HCT116 (cell line): ENCODE results near the gene FOXL2NB. TPM values are rescaled to one million over a fixed set of nuclear protein-coding genes. Genes with fewer than 3 reads are reported as not detected.

Experiments used
- ATAC-seq: fragments of 200-7000 bp; cut with Tn5 transposase; 2 replicates; pipeline ENCODE4 v1.9.1; 2020; ENCODE audit warnings: mild to moderate bottlenecking, moderate library complexity
- BruUV-seq: library from RNA; stranded (reverse); fragments of 400-500 nt; replicated peaks from 2 replicates; lab custom pipeline; 2021; lab: Mats Ljungman, UMichigan
- CTCF ChIA-PET: fragments of 300-600 bp; sonication (Branson Sonifier 250); formaldehyde crosslinking; loops from one replicate; lab custom pipeline; 2021; ENCODE audit warnings: antibody characterized with exemption; lab: Charles Lee
- POLR2A ChIA-PET: fragments of 300-600, 350-600 bp; sonication (Branson Sonifier 250); formaldehyde crosslinking; loops from one replicate; lab custom pipeline; 2021; ENCODE audit warnings: antibody characterized with exemption; lab: Charles Lee
- RAD21 ChIA-PET, 2 experiments: fragments of 300-600 bp; sonication (Branson Sonifier 250); formaldehyde crosslinking; loops; one replicate each; lab custom pipeline; 2023; ENCODE audit warnings: low total read pairs in 2 of 2; ENCODE audit not compliant: uncharacterized antibody in 2 of 2, unreplicated experiment in 2 of 2, low non-redundant PET in 1 of 2; lab: Charles Lee
- DNase-seq: peaks from one replicate; pipeline ENCODE4 v3.0.0-alpha.2; 2010; ENCODE audit warnings: low read depth, low spot score
- H2AFZ ChIP-seq: fragments of 200-600 bp; shearing (Covaris generic), sonication (generic); 2 replicates; pipeline ENCODE4 v1.6.1; 2017; ENCODE audit warnings: low read depth, mixed run types, mixed read lengths, antibody characterized with exemption, low read length; ENCODE audit not compliant: poor library complexity, severe bottlenecking
- H3K27ac ChIP-seq: 2 replicates; pipeline ENCODE4 v1.5.1; 2012; ENCODE audit warnings: low read depth, low read length
- H3K27me3 ChIP-seq: fragments of 200-600 bp; sonication (generic); 2 replicates; pipeline ENCODE4 v1.6.1; 2016; ENCODE audit warnings: mixed run types, low read length, mixed read lengths; ENCODE audit not compliant: insufficient read depth
- H3K36me3 ChIP-seq, 2 experiments: fragments of 200-500 bp in 1 of 2; fragments of 200-600 bp in 1 of 2; sonication (Bioruptor generic) in 1 of 2; sonication (generic) in 1 of 2; 2 replicates each; pipeline versions ENCODE4 v1.5.1 to v1.6.1; 2014 to 2016; ENCODE audit warnings: low read length in 2 of 2, inconsistent platforms in 1 of 2, mixed read lengths in 1 of 2, mixed run types in 1 of 2; ENCODE audit not compliant: insufficient read depth in 2 of 2, control insufficient read depth in 1 of 2
- H3K4me1 ChIP-seq, 2 experiments: fragments of 200-600 bp in 1 of 2; sonication (generic) in 1 of 2; 2 replicates each; pipeline versions ENCODE4 v1.5.1 to v1.6.1; 2012 to 2017; ENCODE audit warnings: low read length in 2 of 2, inconsistent platforms in 1 of 2, mild to moderate bottlenecking in 1 of 2, mixed read lengths in 1 of 2, mixed run types in 1 of 2, moderate library complexity in 1 of 2; ENCODE audit not compliant: insufficient read depth in 2 of 2, control insufficient read depth in 1 of 2
- H3K4me2 ChIP-seq: fragments of 200-600 bp; sonication (generic); 2 replicates; pipeline ENCODE4 v1.6.1; 2017; ENCODE audit warnings: mixed run types, low read length, mixed read lengths
- H3K4me3 ChIP-seq, 2 experiments: fragments of 200-600 bp in 1 of 2; sonication (generic) in 1 of 2; replicated peaks in 1 of 2; 2 replicates each; pipeline ENCODE4 v1.5.1; 2011 to 2016; ENCODE audit warnings: low read length in 2 of 2, control low read depth in 1 of 2, low read depth in 1 of 2, mild to moderate bottlenecking in 1 of 2, mixed read lengths in 1 of 2, mixed run types in 1 of 2
- H3K79me2 ChIP-seq: fragments of 200-600 bp; sonication (generic); 2 replicates; pipeline ENCODE4 v1.6.1; 2017; ENCODE audit warnings: mild to moderate bottlenecking, mixed run types, low read length, moderate library complexity, mixed read lengths; ENCODE audit not compliant: insufficient read depth
- H3K9ac ChIP-seq: fragments of 200-600 bp; sonication (generic); 2 replicates; pipeline ENCODE4 v1.6.1; 2016; ENCODE audit warnings: low read length, mixed read lengths
- H3K9me2 ChIP-seq: fragments of 200-600 bp; sonication (generic), shearing (Covaris generic); 2 replicates; pipeline ENCODE4 v1.6.1; 2017; ENCODE audit warnings: mixed run types, mild to moderate bottlenecking, moderate library complexity; ENCODE audit not compliant: insufficient read depth
- H3K9me3 ChIP-seq, 2 experiments: fragments of 200-500 bp in 1 of 2; fragments of 200-600 bp in 1 of 2; sonication (Bioruptor generic) in 1 of 2; sonication (generic) in 1 of 2; 2 replicates each; pipeline ENCODE4 v1.6.1; 2014 to 2017; ENCODE audit warnings: low read length in 2 of 2, mixed read lengths in 2 of 2, inconsistent platforms in 1 of 2, low read depth in 1 of 2, mild to moderate bottlenecking in 1 of 2, mixed run types in 1 of 2, moderate library complexity in 1 of 2; ENCODE audit not compliant: control insufficient read depth in 1 of 2, insufficient read depth in 1 of 2
- H4K20me1 ChIP-seq: fragments of 200-600 bp; sonication (generic), shearing (Covaris generic); 2 replicates; pipeline ENCODE4 v1.6.1; 2017; ENCODE audit warnings: mixed run types, mild to moderate bottlenecking, moderate library complexity; ENCODE audit not compliant: insufficient read depth
- CEBPB ChIP-seq: IDR thresholded peaks from 2 replicates; pipeline ENCODE4 v1.6.1; 2012; ENCODE audit warnings: low read depth
- CTCF ChIP-seq, 3 experiments: fragments of 200-600 bp in 1 of 3; sonication (generic) in 1 of 3; IDR thresholded peaks in 2 of 3; conservative IDR thresholded peaks in 1 of 3; 2 replicates each; pipeline ENCODE4 v1.5.1; 2012 to 2017; ENCODE audit warnings: low read depth in 2 of 3, low read length in 2 of 3, antibody characterized with exemption in 1 of 3, borderline replicate concordance in 1 of 3, control low read depth in 1 of 3, mild to moderate bottlenecking in 1 of 3, mixed read lengths in 1 of 3, mixed run types in 1 of 3, moderate library complexity in 1 of 3; ENCODE audit not compliant: insufficient read depth in 1 of 3
- EGR1 ChIP-seq: IDR thresholded peaks from 2 replicates; pipeline ENCODE4 v1.6.1; 2012; ENCODE audit warnings: low read depth
- ELF1 ChIP-seq: IDR thresholded peaks from 2 replicates; pipeline ENCODE4 v1.6.1; 2012; ENCODE audit warnings: low read depth, borderline replicate concordance
- EZH2 ChIP-seq: fragments of 200-600 bp; sonication (generic); IDR thresholded peaks from 2 replicates; pipeline ENCODE4 v1.6.1; 2017; ENCODE audit warnings: antibody characterized with exemption, mixed run types
- FOSL1 ChIP-seq: IDR thresholded peaks from 2 replicates; pipeline ENCODE4 v1.6.1; 2012; ENCODE audit warnings: low read depth
- REST ChIP-seq: IDR thresholded peaks from 2 replicates; pipeline ENCODE4 v1.6.1; 2012; ENCODE audit warnings: low read depth
- SIN3A ChIP-seq: IDR thresholded peaks from 2 replicates; pipeline ENCODE4 v1.6.1; 2012; ENCODE audit warnings: low read depth
- ZBTB33 ChIP-seq: IDR thresholded peaks from 2 replicates; pipeline ENCODE4 v1.6.1; 2011; ENCODE audit warnings: mild to moderate bottlenecking, low read length, moderate library complexity; ENCODE audit not compliant: insufficient replicate concordance; ENCODE audit errors: extremely low read depth
- ZFX ChIP-seq: fragments of 450-650 bp; IDR thresholded peaks from 2 replicates; pipeline ENCODE4 v1.6.1; 2017
- ZNF274 ChIP-seq: fragments of 200-500 bp; sonication (Bioruptor generic); IDR thresholded peaks from 2 replicates; pipeline ENCODE4 v1.6.1; 2014; ENCODE audit warnings: mild to moderate bottlenecking, low read depth, low read length, inconsistent platforms
- intact Hi-C: fragments of 100-400 bp; cut with micrococcal nuclease; formaldehyde crosslinking; loops from 2 replicates; pipeline ENCODE4 v1.10.0; 2022
- total RNA-seq: library from RNA; stranded (reverse); gene quantifications from one replicate; pipeline ENCODE4 v1.2.1, GENCODE V29; 2021; ENCODE audit not compliant: unreplicated experiment

Gene FOXL2NB
- total RNA-seq, 1 experiment from 2014 or later = 0.93 TPM

GRCh38 chr3:138902171-138902570, 44.8 kb upstream of the FOXL2NB start (continued):
- TF ChIP-seq REST (no peak), FOSL1 (no peak)

GRCh38 chr3:138907539-138907938, 39.5 kb upstream of the FOXL2NB start:
- Histone ChIP-seq H3K4me3 (no peak overlapping the region), H3K79me2 (no peaks in the 10 kb centered on the region), H3K9me2 (no peaks in the 10 kb centered on the region), H3K4me2 (no peak overlapping the region), H4K20me1 (no peaks in the 10 kb centered on the region), H3K9ac (no peak overlapping the region), H3K9me3 (no peaks in the 10 kb centered on the region), H3K27ac (no peak overlapping the region), H3K36me3 (no peaks in the 10 kb centered on the region), H3K4me1 (no peaks in the 10 kb centered on the region; a peak in 1 of 4 replicates), H3K27me3 (no peaks in the 10 kb centered on the region), H2AFZ (no peak overlapping the region)
- DNase-seq (no peak), ATAC-seq (no peak)
- ChIA-PET RAD21 (no interaction called here), POLR2A (no interaction called here), CTCF (interaction anchor here (1.3 kb wide), 1 partner anchor 16 kb away, joined by 4 read pairs; no protein-coding TSS in a partner anchor)
- TF ChIP-seq ZFX (no peak), CEBPB (no peak), ZNF274 (no peak), EGR1 (no peak), ZBTB33 (no peak), CTCF (IDR thresholded peaks at IDR 0.05 in 2 of 3, conservative IDR thresholded peaks at IDR 0.05 in 1 of 3; ENCODE audit: borderline replicate concordance in 1 of 3, insufficient read depth in 1 of 3, low read depth in 2 of 3, low read length in 2 of 3) (no peak), SIN3A (no peak), EZH2 (no peak), ELF1 (no peak)
- BruUV-seq = no TSS peak
- intact Hi-C loops = no loop called here
